Large intestine (tissue), 3 donors: ENCODE results near the gene PCED1A. TPM values are rescaled to one million over a fixed set of nuclear protein-coding genes. Genes with fewer than 3 reads are reported as not detected.

ENCODE experiments used
- DNase-seq, 2 donors: peaks; one replicate each; pipeline versions ENCODE4 v3.0.0 to v3.0.0-alpha.2; 2013
- H3K27ac ChIP-seq: one replicate; pipeline ENCODE4 v1.5.1; 2013; ENCODE audit warnings: low read length
- H3K27me3 ChIP-seq: 2 replicates; pipeline ENCODE4 v1.6.1; 2013; ENCODE audit warnings: low read length; ENCODE audit not compliant: control insufficient read depth, insufficient read depth
- H3K36me3 ChIP-seq: 2 replicates; pipeline ENCODE4 v1.6.1; 2013; ENCODE audit warnings: low read length; ENCODE audit not compliant: control insufficient read depth, insufficient read depth
- H3K4me1 ChIP-seq: one replicate; pipeline ENCODE4 v1.6.1; 2013; ENCODE audit warnings: low read length; ENCODE audit not compliant: control insufficient read depth, insufficient read depth
- H3K4me3 ChIP-seq: one replicate; pipeline ENCODE4 v1.5.1; 2013; ENCODE audit warnings: low read length
- H3K9me3 ChIP-seq: one replicate; pipeline ENCODE4 v1.6.1; 2013; ENCODE audit warnings: mild to moderate bottlenecking, low read depth, low read length, moderate library complexity; ENCODE audit not compliant: control insufficient read depth
- WGBS: methylation state at CpG from one replicate; pipeline ENCODE4 v1.1.5; 2013; ENCODE audit warnings: low lambda C conversion rate; ENCODE audit not compliant: insufficient coverage; 5-methylcytosine and 5-hydroxymethylcytosine counted together
- polyA plus RNA-seq: library from polyadenylated mRNA; unstranded; fragments of 120-200 nt; gene quantifications from one replicate; pipeline ENCODE4 v1.2.1, GENCODE V29; 2013

PCED1A gene
- polyA plus RNA-seq, 1 donor = 43.4 TPM

DNA sequence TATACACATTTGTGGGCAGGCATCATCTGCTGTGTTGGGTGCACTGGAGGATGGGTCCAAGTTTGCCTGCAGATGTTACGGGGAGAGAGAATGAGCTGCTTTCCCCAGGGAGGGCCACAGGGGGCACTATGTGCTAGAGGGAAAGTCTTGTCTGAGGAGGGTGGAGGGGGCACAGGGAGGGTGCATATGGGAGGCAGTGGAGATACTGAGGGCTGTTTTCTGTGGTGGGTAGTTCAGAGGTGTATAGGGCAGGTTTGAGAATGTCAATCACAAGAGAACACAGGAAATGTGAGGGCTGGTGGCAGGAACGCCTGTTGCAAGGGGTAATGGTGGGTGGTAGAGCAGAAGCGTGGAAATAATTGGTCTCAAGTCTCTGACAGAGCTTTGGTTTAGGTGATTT is 25.2 kb upstream of the PCED1A start:
- no peaks in the 10 kb centered on the region for H3K9me3 ChIP-seq
- H3K4me3 ChIP-seq = no peak overlapping the region
- no CpG with 5 or more reads among the region's 3 CpGs for WGBS
- H3K27me3 ChIP-seq = peaks cover 3% of the 10 kb centered on the region
- peaks cover 53% of the 10 kb centered on the region for H3K36me3 ChIP-seq
- H3K4me1 ChIP-seq = no peaks in the 10 kb centered on the region
- DNase-seq = no peak
- H3K27ac ChIP-seq = no peak overlapping the region

DNA sequence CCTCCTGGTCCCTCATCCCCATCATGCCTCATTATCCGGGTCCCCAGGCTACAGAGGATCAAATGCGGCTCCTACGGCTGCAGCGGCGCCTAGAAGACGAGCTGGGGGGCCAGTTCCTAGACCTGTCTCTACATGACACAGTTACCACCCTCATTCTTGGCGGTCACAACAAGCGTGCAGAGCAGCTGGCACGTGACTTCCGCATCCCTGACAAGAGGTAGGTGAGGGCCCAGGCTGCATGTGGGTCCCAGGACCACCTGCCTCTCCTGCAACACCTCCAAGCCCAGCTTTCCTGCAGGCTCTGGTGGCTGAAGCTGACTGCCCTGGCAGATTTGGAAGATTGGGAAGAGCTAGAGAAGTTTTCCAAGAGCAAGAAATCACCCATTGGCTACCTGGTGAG is 24.6 kb upstream of the PCED1A start:
- Histone ChIP-seq H3K27me3 (no peaks in the 10 kb centered on the region), H3K4me1 (no peaks in the 10 kb centered on the region), H3K9me3 (no peaks in the 10 kb centered on the region), H3K4me3 (no peak overlapping the region), H3K27ac (no peak overlapping the region), H3K36me3 (peaks cover 57% of the 10 kb centered on the region)
- DNase-seq = no peak
- WGBS = no CpG with 5 or more reads among the region's 10 CpGs

GRCh38 chr20:2864626-2865025 is 24.2 kb upstream of the PCED1A start:
- peaks cover 57% of the 10 kb centered on the region for H3K36me3 ChIP-seq
- no peaks in the 10 kb centered on the region for H3K4me1 ChIP-seq
- no peaks in the 10 kb centered on the region for H3K9me3 ChIP-seq
- no CpG with 5 or more reads among the region's 12 CpGs for WGBS
- H3K27ac ChIP-seq = no peak overlapping the region
- DNase-seq = no peak
- no peaks in the 10 kb centered on the region for H3K27me3 ChIP-seq
- no peak overlapping the region for H3K4me3 ChIP-seq

DNA sequence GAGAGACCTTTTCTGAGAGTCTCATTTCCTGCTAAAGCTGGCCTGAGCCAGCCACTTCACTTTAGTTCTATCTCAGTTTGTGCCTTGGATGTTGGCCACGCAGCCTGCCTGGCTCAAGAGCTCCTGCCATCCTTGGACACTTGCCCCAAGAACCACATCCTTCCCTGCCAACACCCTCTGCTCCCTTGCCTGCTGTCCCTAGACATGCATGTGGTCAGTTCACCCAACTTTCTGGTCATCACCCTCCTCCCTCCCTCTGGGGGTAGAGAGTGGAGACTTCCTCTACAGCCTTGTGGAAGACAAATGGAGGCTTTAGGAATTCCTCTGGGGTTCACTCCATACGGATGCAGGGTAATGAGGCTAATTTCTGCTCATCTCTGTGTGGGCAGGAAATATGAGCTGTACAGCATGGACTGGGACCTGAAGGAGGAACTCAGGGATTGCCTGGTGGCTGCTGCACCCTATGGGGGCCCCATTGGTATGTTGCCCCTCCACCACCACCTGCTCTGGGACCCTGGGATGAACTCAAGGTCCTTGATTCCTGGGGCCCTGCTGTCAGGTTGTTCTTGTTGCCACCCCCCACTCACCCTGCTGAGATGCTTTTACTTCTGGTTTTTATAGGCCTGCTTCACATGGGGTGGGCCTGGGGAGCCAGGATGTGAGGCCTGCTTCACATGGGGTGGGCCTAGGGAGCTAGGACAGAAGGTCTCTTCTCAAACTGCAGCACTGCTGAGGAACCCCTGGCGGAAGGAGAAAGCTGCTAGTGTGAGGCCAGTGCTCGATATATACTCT is 19.1 kb upstream of the PCED1A start:
- no peak overlapping the region for H3K4me3 ChIP-seq
- H3K36me3 ChIP-seq = peaks cover 36% of the 10 kb centered on the region
- DNase-seq = no peak
- H3K27me3 ChIP-seq = no peaks in the 10 kb centered on the region
- H3K27ac ChIP-seq = no peak overlapping the region
- H3K9me3 ChIP-seq = no peaks in the 10 kb centered on the region
- no CpG with 5 or more reads among the region's 4 CpGs for whole genome bisulfite sequencing
- H3K4me1 ChIP-seq = no peaks in the 10 kb centered on the region

DNA sequence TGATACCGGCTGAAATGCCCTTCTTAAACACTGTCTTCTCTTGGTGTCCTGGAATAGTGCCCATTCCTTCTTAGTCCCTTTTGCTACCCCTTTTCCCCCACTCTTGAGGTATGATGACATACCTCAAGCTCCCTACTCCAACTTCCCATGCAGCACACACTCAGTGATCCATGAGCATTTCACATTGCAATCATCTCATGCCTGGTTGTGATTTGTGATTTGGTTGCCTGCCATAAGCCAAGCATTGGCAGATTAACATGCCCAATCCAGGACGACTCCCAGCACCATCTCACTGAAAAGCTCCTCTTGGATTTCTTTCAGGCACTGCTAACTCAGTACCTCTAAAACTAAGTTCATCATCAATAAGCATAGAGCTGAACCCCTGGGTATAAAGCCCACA is 18.1 kb upstream of the PCED1A start:
- H3K36me3 ChIP-seq = peaks cover 28% of the 10 kb centered on the region
- H3K9me3 ChIP-seq = no peaks in the 10 kb centered on the region
- no peak overlapping the region for H3K27ac ChIP-seq
- no CpG with 5 or more reads among the region's 2 CpGs for WGBS
- H3K27me3 ChIP-seq = no peaks in the 10 kb centered on the region
- H3K4me1 ChIP-seq = no peaks in the 10 kb centered on the region
- H3K4me3 ChIP-seq = no peak overlapping the region
- no peak for DNase-seq

DNA sequence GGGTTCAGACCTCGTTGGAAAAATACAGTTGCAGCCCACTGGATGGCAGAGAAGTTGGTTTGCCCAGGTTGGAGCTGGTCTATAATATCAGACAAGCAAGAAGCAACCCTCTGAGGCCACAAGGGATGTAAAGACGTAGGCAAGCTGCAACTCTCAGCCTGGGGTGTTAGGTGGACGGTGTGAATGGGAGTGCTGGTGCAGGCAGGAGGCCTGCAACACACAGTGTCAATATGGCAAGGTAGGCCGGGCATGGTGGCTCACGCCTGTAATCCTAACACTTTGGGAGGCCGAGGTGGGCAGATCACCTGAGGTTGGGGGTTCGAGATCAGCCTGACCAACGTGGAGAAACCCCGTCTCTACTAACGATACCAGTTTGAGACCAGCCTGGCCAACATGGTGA is 10.6 kb upstream of the PCED1A start:
- Histone ChIP-seq H3K27me3 (no peaks in the 10 kb centered on the region), H3K4me1 (no peaks in the 10 kb centered on the region), H3K36me3 (no peaks in the 10 kb centered on the region), H3K27ac (no peak overlapping the region), H3K4me3 (no peak overlapping the region), H3K9me3 (no peaks in the 10 kb centered on the region)
- DNase-seq = no peak
- no CpG with 5 or more reads among the region's 10 CpGs for WGBS

- Histone ChIP-seq H3K4me1 (no peaks in the 10 kb centered on the region), H3K27ac (no peak overlapping the region), H3K27me3 (no peaks in the 10 kb centered on the region), H3K4me3 (no peak overlapping the region), H3K9me3 (no peaks in the 10 kb centered on the region), H3K36me3 (no peaks in the 10 kb centered on the region)
- no peak for DNase-seq
- no CpG with 5 or more reads among the region's 4 CpGs for WGBS
Measured at GRCh38 chr20:2849529-2849928, 9.1 kb upstream of the PCED1A start.

GRCh38 chr20:2847802-2848201 is 7.3 kb upstream of the PCED1A start:
- no peaks in the 10 kb centered on the region for H3K9me3 ChIP-seq
- 80% methylated on average over 1 of the region's 4 CpGs for WGBS

DNA sequence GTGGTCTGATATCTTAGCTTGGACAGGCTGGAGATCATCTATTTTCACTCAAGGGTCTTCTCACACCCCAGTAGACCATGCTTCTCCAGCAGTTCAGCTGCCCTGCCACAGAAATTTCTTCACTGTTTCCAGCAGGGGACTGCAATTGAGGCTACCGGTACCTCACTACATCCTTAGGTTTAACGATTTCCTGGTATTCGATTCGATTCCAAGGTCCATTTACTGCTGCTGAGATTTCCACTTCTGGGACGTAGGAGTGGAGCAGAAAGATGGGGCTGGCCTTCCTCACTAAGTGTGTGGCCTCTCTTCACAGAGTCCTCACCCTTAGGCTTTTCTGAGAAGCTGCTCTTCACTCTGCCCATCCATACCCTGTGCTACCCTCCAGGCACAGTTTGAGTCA is 6.2 kb upstream of the PCED1A start:
- Histone ChIP-seq H3K9me3 (no peaks in the 10 kb centered on the region), H3K4me1 (peaks cover 2% of the 10 kb centered on the region), H3K4me3 (no peak overlapping the region), H3K36me3 (no peaks in the 10 kb centered on the region), H3K27ac (no peak overlapping the region), H3K27me3 (no peaks in the 10 kb centered on the region)
- WGBS = no CpG with 5 or more reads among the region's 5 CpGs
- no peak for DNase-seq

More at GRCh38 chr20:2847802-2848201, 7.3 kb upstream of the PCED1A start:
- Histone ChIP-seq H3K27me3 (no peaks in the 10 kb centered on the region), H3K27ac (no peak overlapping the region), H3K4me1 (no peaks in the 10 kb centered on the region), H3K4me3 (no peak overlapping the region), H3K36me3 (no peaks in the 10 kb centered on the region)
- DNase-seq = no peak

DNA sequence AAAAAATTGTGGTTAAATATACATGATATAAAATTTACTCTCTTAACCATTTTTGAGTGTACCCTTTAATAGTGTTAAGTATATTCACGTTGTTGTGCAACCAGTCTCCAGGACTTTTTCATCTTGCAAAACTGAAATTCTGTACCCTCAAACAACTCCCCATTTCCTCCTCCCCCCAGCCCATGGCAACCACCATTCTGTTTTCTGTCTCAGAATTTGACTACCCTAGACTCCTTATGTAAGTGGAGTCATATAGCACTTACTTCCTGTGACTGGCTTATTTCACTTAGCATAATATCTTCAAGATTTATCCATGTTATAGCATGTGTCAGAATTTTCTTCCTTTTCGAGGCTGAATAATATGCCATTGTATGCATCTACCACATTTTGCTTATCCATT is 5.2 kb upstream of the PCED1A start:
- WGBS = 100% methylated on average over 1 of the region's 2 CpGs
- DNase-seq = no peak
- Histone ChIP-seq H3K9me3 (no peaks in the 10 kb centered on the region), H3K4me3 (no peak overlapping the region), H3K27me3 (no peaks in the 10 kb centered on the region), H3K4me1 (peaks cover 7% of the 10 kb centered on the region), H3K36me3 (no peaks in the 10 kb centered on the region), H3K27ac (no peak overlapping the region)

- Histone ChIP-seq H3K9me3 (peaks cover 3% of the 10 kb centered on the region), H3K27me3 (no peaks in the 10 kb centered on the region), H3K4me3 (peak overlapping the region; percentile 90), H3K27ac (peak overlapping the region; percentile 1), H3K4me1 (peaks cover 11% of the 10 kb centered on the region), H3K36me3 (peaks cover 10% of the 10 kb centered on the region)
- 0% methylated on average over 1 of the region's 33 CpGs for WGBS
- peak; percentile 44 to 67 for DNase-seq
Measured at GRCh38 chr20:2840967-2841531, 594 bp upstream of the PCED1A start.
